Hippocampal formation (tissue), 2 donors: ENCODE results near the gene FAM20A.

Experiments used
- DNase-seq, 2 donors: peaks; one replicate each; lab custom pipeline; 2025; lab: John Stamatoyannopoulos, UW

FAM20A gene

DNA sequence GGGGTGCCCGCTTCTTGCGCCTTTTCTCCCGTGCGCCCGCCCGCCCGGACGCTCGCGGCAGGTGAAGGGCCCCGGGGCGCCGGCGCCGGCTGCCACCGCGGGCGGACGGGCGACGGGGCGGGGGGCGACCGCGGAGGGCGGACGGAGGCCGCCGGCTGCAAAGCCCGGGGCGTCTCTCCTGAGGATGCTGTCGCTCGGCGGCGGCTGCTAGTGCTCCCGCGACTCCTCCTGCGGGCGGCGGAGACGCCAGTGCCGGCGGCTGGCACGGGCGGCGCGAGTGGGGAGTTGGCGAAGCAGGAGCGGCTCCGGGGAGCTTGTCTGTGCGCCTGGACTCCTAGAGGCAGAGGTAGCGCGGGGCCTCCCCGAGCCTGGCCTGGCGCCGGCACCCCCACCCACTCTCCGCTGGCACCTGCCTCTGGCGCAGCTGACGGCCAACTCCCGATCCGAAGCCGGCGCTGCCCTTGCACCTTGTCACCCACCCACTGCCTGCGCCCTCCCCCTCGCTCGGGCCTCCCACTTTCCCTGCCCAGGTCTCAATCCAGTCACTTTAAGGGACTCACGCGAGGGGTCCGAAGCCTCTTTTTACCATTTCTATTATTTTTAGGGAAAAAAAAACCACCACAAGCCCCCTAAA lies at the start of gene FAM20A:
FAM20A (minus strand) TSS at position 437 of the 634 bp plus-strand sequence. CDS start 701 bp downstream, outside the sequence.
- no peak for DNase-seq

DNA sequence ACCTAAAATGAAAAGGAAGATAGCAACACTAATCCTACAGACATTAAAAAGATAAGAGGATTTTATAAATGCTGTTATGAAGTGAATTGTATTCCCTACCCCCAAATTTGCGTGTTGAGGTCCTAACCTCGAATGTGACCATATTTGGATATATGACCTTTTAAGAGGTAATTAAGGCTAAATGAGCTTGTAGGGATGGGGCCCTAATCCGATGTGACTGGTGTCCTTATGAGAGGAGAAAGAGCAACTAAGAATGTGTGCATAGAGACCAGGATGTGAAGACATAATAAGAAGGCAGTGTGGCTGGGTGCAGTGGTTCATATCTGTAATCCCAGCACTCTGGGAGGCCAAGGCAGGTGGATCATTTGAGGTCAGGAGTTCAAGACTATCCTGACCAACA lies 48.2 kb upstream of the FAM20A start:
- no peak for DNase-seq

DNA sequence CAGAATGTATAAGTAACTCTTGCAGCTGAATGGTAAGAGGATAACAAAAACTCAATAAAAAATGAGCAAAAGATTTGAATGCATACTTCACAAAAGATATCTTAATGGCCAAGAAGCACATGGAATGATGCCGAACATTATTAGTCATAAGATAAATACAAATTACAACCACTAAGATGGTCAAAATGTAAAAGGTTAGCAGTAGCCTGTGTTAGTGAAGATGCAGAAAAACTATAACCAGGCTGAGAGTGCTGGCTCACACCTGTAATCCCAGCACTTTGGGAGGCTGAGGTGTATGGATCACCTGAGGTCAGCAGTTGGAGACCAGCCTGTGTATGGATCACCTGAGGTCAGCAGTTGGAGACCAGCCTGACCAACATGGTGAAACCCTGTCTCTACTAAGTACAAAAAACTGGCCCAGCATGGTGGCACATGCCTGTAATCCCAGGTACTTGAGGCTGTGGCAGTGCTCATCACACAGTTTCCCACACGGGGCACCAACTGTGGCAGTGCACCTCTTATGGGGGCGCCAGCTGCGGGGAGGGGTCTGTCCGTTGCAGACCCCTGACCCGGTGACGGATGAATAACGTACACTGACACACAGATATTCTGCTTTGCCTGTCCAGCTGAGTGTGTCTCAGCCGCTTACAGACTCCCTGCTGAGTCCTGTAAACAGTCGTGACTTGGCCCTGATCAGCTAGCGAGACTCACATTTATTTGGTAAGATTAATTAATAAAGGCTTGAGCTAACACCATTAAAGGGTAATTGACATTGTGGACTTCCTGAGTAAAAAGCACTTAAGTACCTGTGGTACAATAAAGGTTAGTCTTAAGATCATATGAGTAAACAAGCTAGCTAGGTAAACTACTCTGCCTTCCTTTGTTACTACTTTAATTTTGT lies 45.7 kb upstream of the FAM20A start:
- DNase-seq: no peak

DNA sequence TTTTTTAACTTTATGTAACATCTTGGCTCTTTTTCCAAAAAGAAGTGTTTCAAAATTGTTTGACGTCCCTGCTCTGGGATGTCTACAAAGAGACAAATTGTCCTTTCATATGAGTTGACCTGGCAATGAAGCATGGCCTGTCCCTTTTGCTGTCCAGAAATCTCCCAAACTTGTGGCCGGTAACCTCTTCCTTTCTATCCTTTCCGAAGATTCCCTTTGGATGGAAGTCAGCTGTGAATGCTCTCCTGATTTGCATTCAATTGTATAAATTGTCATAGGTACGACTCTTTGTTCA lies 40.9 kb upstream of the FAM20A start:
- no peak for DNase-seq

DNA sequence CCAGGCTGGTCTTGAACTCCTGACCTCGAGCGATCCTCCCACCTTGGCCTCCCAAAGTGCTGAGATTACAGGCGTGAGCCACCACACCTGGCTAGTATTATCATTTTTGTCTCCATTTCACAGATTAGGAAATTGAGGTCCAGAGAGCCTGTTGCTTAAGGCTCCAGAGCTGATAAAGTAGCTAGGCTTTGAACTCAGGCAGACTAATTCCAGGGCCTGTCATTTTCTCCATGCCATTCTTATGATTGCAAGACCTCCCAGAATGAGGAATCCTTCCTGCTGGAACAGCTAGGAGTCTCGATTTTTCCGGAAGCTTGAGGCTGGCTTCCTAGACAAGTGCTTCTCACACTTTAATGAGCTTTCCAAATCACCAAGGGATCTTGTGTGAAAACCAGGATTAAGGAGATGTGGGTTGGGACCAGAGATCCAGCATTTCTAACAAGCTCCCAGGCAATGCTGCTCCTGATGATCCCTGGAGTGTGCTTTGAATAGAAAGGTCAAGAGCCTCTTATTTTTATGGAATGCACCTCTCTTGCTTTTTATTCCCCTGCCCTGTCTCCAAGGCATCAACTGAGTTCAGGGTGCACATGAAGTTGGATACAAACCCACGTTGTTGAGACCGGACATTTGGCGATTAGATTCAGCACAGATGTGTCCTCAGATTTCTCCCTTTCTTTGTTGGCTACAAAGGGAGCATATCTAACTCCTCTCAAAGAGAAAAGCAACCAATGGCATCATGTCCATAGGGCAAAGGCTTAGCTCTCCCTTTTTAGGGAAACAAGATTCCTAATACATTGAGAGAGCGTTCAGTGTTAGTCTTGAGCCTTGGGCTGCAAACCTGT lies 40.3 kb upstream of the FAM20A start:
- no peak for DNase-seq

DNA sequence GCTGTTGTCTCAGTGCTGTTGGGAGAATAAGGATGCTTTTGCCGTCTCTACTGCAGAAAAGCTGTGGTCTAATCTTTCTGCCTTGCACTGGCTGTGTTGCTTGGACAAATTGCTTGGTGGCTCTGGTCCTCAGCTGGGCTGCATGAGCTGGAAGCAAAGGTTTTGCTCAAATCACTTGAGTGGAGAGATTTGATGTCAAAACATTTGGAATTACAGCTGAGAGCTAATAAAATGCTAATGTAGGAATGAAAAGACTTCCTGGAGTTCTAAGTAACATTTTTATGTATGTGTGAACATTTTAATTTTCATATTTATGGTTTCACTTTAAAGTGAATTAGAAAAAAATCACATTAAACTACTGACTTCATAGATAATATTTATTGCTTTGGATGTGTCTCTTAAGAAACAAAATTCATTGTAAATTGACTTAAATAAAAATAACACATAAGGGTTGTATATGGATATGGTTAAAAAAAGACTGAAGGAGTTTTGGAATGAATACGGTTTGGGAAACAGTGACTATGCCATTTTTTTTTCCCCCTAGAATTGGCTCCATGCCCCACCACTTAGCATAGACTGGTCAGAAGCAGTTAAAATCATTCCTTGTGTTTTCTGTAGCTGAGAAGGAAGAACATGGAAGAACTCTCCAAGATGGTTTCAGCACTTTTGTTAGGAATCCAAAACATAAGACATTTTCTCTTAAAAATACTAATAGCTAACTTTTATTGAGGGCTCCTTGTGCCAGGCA lies 39.2 kb upstream of the FAM20A start:
- DNase-seq: no peak

DNA sequence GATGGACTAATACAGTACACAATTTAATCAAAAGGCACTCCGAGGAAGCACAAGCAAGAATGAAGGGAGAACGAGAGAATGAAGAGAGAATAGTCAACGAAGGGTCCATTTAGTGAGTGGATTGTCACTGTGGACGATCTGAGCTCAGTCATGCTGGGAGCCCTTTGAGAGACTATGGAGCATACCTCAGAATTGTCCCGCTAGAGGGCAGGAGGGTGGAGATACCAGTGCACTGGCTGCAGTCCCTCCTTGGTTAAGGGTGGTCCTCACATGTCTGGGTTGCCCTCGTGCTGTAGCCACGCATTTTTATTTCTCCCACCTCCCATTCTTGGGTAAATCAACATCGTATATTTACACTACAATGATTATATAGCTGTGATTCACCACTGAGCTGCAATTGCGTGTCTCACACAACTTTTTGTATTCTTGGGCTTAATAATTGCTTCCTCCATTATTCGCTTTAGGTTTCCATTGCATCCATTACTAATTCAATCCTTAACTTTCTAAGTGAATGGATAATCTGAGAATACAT lies 33.2 kb upstream of the FAM20A start:
- no peak for DNase-seq

DNA sequence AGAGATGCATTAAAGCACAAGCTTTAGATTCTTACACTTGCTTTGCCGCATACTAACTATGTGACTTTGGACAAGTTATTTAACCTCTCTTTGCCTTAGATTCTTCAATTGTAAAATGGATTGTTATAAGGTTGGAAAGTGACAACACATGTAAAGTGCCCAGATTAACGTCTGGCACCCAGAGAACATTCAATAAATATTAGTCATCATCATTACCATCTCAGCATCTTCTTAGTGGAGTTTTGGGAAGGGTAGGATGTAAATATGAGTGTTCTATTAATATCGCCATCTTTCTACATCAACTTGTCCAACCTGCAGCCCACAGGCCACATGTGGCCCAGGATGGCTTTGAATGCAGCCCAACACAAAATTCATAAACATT lies 27.4 kb upstream of the FAM20A start:
- no peak for DNase-seq

DNA sequence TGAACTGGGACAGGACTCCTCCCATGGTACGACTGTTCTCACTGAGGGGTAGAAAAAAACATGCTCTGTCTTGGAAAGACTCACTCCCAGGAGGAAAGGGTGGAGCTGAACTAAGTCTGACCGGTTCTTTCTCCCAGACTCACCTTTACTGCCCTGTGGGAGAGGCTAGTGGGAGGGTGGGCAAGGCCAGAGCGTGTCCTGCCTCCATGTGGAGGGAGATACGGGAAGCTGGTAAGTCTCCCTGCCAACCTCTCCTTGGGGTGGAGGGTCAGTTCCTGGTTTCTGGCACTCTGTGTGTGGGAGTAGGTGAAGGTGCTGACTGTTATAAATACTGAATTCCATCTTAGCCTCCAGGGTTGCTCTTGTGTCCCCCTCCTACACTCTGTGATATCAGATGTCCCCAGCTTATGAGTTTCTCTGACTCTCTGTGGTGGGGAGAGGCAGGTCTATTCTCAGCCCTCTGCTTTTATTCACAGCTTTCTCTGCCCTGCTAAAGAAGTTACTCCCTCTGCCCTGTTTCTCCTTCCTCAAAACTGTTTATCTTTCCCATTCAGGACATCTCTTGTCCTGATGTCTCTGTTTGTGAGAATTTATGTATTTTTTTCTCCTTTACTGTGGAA lies 26.9 kb upstream of the FAM20A start:
- no peak for DNase-seq

DNA sequence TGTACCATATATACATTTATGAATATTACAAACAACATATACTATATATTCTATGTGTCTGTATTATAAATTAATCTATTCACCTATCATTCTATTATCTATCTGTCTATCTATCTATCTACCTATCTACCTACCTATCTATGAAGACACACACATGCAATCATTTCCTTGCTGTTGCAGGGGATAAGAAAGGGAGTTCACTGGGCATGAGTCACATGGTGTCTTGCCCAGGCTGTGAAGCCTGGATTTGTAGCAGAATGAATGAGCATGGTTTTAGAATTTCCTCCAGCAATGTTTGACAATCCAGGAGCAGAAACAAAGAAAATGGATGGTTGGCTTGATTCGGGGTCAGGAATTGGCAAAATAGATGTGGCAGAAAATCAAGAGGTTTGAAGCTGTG lies 23.2 kb upstream of the FAM20A start:
- no peak for DNase-seq

DNA sequence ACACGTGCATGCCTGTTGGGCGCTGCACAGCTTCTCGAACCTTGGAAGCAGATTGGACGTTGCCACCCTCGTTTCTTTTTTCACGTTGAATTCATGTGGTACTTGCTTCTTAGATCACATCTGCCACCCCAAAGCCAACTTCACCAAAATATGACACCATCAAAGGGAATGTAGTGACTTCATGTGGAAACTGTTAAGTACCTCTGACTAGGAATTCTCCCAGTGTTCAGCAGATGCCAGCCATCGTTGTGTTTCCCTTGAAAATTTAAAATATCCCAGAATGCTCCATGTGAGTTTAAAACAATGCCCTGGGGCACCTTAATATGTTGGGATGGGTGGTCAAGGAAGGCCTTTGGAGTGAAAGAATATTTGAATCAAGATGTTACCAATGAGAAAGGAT lies 22.6 kb upstream of the FAM20A start:
- no peak for DNase-seq

DNA sequence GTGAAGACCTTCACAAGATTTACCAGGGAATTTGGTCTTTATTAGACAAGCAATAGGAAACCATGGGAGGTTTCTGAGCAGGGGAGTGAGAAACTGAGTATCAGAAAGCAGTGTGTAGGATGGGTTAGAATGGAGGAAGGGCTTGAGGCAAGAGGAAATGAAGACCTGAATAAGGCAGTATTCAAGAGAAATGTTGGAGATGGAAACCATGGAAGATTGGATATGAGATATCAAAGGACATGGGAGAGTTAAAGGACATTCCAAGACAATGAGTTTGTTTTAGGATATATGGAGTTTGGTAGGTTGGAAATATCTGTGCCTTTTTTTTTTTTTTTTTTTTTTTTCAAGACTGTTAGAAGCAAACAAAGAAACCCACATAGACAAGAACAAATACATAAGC lies 21.3 kb upstream of the FAM20A start:
- DNase-seq: no peak

DNA sequence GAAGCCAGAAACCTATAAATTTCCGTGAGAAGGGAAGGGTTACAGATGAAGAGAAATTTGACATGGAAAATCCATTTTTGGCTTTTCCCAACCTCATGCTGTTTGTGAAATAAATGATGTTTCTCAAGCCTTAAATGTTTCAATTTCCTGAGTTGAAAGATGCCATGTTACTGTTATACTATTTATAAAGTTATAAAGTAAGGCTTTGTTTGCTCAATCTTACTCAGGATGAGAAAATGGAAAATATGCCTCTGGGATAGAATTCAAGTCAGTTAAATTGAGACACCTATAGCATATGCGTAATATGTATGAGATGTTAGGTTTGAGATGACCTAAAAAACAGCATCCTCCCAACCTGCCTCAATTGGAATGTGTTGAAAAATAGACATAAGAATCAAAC lies 19.9 kb upstream of the FAM20A start:
- no peak for DNase-seq

DNA sequence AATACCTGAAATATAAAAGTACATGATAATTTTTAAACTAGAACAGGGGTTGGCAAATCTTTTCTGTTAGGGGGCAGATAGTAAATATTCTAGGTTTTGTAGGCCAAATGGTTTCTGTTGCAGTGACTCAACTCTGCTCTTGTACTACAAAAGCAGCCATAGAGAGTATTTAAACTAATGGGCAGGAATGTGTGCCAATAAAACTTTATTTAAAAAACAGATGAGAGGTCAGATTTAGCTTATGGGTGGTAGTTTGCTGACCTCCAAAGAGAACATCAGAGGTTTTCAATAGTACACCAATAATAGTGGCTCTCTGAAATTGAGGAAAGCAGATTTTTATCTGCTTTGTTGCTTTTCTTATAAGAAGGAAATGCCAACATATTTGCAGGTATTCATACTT lies 15.2 kb upstream of the FAM20A start:
- DNase-seq: no peak

DNA sequence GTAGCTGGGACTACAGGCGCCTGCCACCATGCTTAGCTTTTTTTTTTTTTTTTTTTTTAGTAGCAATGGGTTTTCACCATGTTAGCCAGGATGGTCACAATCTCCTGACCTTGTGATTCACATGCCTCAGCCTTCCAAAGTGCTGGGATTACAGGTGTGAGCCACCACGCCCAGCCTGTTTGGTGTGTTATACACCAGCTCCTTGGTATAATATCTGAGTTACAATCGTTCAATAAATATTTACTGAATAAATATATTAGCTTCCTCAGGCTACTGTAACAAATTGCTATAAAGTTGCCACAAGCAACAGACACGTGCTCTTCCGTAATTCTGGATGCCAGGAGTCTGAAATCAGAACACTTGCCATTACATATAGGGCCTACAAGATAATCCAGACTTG lies 13.6 kb upstream of the FAM20A start:
- DNase-seq: no peak

DNA sequence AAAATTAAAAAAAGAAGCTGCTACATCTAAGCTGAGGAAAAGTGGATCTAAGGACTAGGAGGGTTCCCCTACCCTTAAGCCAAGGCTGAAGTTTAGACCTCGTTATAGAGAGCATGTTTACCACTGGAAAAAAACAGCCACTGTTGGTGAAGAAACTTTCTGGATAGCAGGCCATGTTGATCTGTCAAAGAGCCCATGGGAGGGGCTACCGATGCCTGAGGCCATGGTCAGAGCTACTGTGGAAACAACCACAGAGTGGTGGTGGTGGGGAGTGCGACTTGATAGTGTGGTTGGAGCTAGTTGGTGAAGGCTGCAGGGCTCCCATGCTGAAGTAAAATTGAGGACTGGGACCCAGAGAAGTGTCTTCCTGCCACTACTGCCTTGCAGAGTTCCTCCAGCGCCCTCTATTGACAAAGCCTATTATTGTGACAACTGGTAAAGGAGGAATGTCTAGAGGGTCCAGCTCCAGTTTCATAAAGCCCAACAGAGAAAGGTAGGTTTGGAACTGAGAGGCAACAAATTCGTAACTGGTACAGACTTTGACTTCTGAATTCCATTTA lies 12.7 kb upstream of the FAM20A start:
- DNase-seq: peak in 1 of 2 donors; percentile 5

DNA sequence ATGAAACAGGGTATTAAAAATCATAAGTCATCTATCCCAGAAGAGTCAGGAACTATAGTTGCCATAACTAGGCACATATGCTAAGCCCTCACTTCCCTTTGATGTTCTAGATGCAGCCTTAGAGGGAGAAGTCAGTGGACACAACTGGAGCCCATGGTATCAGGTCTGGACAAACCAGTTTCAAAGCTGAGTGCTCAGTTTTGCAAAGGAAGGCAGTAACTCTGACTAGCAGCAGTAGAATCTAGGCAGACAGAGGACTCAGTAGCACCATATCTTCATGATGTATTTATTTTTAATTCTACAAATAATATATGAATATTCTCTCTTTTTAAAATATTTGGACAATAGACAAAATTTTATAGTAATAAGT lies 11.7 kb upstream of the FAM20A start:
- DNase-seq: no peak

DNA sequence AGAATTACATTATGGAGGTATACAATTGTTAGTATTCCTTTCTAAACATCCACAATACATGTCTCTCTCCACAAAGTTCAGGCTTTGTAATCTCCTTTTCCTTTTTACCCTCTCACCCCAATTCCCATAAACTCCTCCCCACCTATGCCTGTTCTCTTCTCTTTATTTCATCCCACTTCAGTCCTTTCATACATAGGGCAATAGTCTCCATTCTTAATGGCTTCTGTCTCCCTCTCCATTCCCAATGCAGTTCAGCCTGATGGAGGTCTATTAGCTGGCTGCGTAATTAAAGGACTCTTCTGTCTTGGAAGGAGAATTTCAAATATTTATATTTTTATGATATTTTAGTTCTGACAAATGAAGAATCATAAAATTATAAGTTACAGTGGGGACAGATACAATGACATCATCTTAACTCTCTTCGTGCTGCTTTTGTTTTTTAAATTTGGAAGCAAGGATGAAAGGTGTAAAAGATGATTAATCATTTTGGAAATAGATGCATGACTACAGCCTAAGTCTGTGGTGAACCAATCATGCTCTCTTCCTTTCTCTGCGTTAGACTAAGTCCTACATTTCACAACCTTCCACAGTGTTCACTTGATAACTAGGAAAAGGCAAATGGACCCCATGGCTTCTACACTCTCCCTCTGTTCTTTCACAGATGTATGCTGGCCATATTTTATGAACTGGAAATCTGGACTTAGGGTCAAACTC lies 11.2 kb upstream of the FAM20A start:
- no peak for DNase-seq

DNA sequence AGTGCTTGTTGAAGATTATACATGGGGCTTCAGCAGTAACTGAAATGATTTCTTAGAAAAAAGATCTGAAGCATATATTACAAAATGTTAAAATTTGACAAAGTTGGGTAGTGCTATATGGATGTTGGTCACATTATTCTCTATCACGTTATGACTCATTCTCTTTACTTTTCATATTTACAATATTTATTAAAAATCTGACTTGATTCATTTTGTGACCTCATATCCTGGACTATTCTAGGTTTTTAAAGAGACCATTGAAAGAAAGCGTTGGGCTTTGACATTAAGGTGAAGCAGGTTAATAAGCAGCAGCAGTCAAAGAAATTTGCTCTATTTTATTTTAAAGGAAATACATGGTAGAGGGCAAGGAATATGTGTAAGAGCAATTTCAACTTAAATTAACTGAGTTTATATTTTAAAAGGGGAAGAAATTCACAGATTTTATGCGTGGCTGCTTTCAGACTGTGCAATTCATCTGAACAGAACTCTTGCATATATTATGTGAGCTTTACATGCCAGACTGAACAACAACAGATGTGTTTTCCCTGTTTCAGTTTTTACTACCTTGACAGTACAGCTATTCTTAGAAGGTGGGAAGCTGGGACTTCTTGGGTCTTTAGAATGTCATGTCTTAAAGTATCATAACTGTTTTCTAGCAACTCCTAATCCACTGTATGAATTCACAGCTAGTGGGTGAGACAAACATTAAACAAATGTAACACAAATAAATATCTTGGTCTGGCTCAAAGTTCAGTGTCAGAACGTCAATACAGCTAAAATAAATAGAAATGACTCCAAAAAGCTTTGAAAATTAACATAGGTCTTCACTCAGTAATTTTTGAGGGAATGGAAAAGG lies 10.4 kb upstream of the FAM20A start:
- DNase-seq: no peak

DNA sequence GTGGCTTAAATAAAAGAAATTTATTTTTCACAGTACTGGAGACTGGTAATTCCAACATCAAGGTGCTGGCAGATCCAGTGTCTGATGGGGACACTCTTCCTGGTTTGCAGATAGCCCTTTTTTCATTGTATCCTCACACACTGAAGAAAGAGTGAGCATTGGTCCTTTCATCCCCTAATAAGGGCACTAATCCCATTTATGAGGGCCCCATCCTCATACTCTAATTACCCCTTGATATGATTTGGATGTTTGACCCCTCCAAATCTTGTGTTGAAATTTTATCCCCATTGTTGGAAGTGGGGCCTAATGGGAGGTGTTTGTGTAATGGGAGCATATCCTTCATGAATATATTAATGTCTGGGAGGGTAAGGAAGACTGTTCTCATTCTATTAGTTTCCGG lies 9.4 kb upstream of the FAM20A start:
- DNase-seq: no peak
